ENCODE data around the gene LRBA.

Gene LRBA

GRCh38 chr4:150821641-150822040 is 193.4 kb downstream of the LRBA start:
- no peak overlapping the region for H3K27ac Mint-ChIP-seq
- H3K36me3 Mint-ChIP-seq (ENCODE audit: low read depth), result peaks cover 61% of the 10 kb centered on the region
- H3K27me3 Mint-ChIP-seq, result no peaks in the 10 kb centered on the region
- H3K4me1 Mint-ChIP-seq (ENCODE audit: low read depth), result peaks cover 31% of the 10 kb centered on the region
- peaks cover 2% of the 10 kb centered on the region for H3K9me3 Mint-ChIP-seq
- DNase-seq, result no peak
- no peak overlapping the region for H3K4me3 Mint-ChIP-seq

- H3K27me3 Mint-ChIP-seq, result no peaks in the 10 kb centered on the region
- peaks cover 29% of the 10 kb centered on the region for H3K4me1 Mint-ChIP-seq (ENCODE audit: low read depth)
- H3K4me3 Mint-ChIP-seq, result no peak overlapping the region
- peaks cover 56% of the 10 kb centered on the region for H3K36me3 Mint-ChIP-seq (ENCODE audit: low read depth)
- DNase-seq, result no peak
- no peak overlapping the region for H3K27ac Mint-ChIP-seq
- peaks cover 2% of the 10 kb centered on the region for H3K9me3 Mint-ChIP-seq
Measured at GRCh38 chr4:150820409-150820808, 194.7 kb downstream of the LRBA start.

GRCh38 chr4:150818661-150819060 is 196.4 kb downstream of the LRBA start:
- DNase-seq, result no peak

GRCh38 chr4:150817804-150818528 is 197.1 kb downstream of the LRBA start:
- Mint-ChIP-seq H3K36me3 (ENCODE audit: low read depth) (peaks cover 49% of the 10 kb centered on the region), H3K4me1 (ENCODE audit: low read depth) (peaks cover 23% of the 10 kb centered on the region), H3K27ac (no peak overlapping the region), H3K9me3 (peaks cover 2% of the 10 kb centered on the region), H3K4me3 (no peak overlapping the region), H3K27me3 (no peaks in the 10 kb centered on the region)
- DNase-seq, result no peak

More at GRCh38 chr4:150818661-150819060, 196.4 kb downstream of the LRBA start:
- no peaks in the 10 kb centered on the region for H3K27me3 Mint-ChIP-seq
- H3K4me3 Mint-ChIP-seq, result no peak overlapping the region
- H3K36me3 Mint-ChIP-seq (ENCODE audit: low read depth), result peaks cover 49% of the 10 kb centered on the region
- H3K4me1 Mint-ChIP-seq (ENCODE audit: low read depth), result peaks cover 23% of the 10 kb centered on the region
- H3K27ac Mint-ChIP-seq, result no peak overlapping the region
- peaks cover 2% of the 10 kb centered on the region for H3K9me3 Mint-ChIP-seq

GRCh38 chr4:150817017-150817416 is 198.1 kb downstream of the LRBA start:
- H3K4me3 Mint-ChIP-seq, result no peak overlapping the region

GRCh38 chr4:150816491-150816890 is 198.6 kb downstream of the LRBA start:
- no peak overlapping the region for H3K4me3 Mint-ChIP-seq
- no peak for DNase-seq

More at GRCh38 chr4:150817017-150817416, 198.1 kb downstream of the LRBA start:
- Mint-ChIP-seq H3K9me3 (peaks cover 2% of the 10 kb centered on the region), H3K27me3 (no peaks in the 10 kb centered on the region), H3K4me1 (ENCODE audit: low read depth) (peaks cover 23% of the 10 kb centered on the region), H3K36me3 (ENCODE audit: low read depth) (peaks cover 57% of the 10 kb centered on the region), H3K27ac (no peak overlapping the region)
- DNase-seq, result no peak

GRCh38 chr4:150814873-150815272 is 200.2 kb downstream of the LRBA start:
- H3K4me3 Mint-ChIP-seq, result no peak overlapping the region
- DNase-seq, result no peak
- H3K36me3 Mint-ChIP-seq (ENCODE audit: low read depth), result peaks cover 71% of the 10 kb centered on the region

More at GRCh38 chr4:150816491-150816890, 198.6 kb downstream of the LRBA start:
- H3K27ac Mint-ChIP-seq, result no peak overlapping the region
- H3K4me1 Mint-ChIP-seq (ENCODE audit: low read depth), result peaks cover 19% of the 10 kb centered on the region
- peaks cover 58% of the 10 kb centered on the region for H3K36me3 Mint-ChIP-seq (ENCODE audit: low read depth)
- peaks cover 2% of the 10 kb centered on the region for H3K9me3 Mint-ChIP-seq
- H3K27me3 Mint-ChIP-seq, result no peaks in the 10 kb centered on the region

GRCh38 chr4:150805183-150806025 is 209.7 kb downstream of the LRBA start:
- no peaks in the 10 kb centered on the region for H3K9me3 Mint-ChIP-seq
- H3K36me3 Mint-ChIP-seq (ENCODE audit: low read depth), result peaks cover 70% of the 10 kb centered on the region
- no peaks in the 10 kb centered on the region for H3K27me3 Mint-ChIP-seq
- no peak overlapping the region for H3K4me3 Mint-ChIP-seq
- H3K4me1 Mint-ChIP-seq (ENCODE audit: low read depth), result peaks cover 9% of the 10 kb centered on the region
- no peak for DNase-seq
- H3K27ac Mint-ChIP-seq, result no peak overlapping the region

More at GRCh38 chr4:150814873-150815272, 200.2 kb downstream of the LRBA start:
- no peaks in the 10 kb centered on the region for H3K27me3 Mint-ChIP-seq
- peaks cover 19% of the 10 kb centered on the region for H3K4me1 Mint-ChIP-seq (ENCODE audit: low read depth)
- H3K9me3 Mint-ChIP-seq, result peaks cover 2% of the 10 kb centered on the region
- H3K27ac Mint-ChIP-seq, result no peak overlapping the region

GRCh38 chr4:150801833-150802232 is 213.3 kb downstream of the LRBA start:
- Mint-ChIP-seq H3K4me1 (ENCODE audit: low read depth) (peaks cover 7% of the 10 kb centered on the region), H3K27ac (no peak overlapping the region), H3K27me3 (no peaks in the 10 kb centered on the region), H3K9me3 (no peaks in the 10 kb centered on the region), H3K4me3 (no peak overlapping the region), H3K36me3 (ENCODE audit: low read depth) (peaks cover 66% of the 10 kb centered on the region)
- DNase-seq, result no peak

GRCh38 chr4:150799207-150799606 is 215.9 kb downstream of the LRBA start:
- Mint-ChIP-seq H3K4me3 (no peak overlapping the region), H3K27me3 (no peaks in the 10 kb centered on the region), H3K9me3 (no peaks in the 10 kb centered on the region), H3K27ac (no peak overlapping the region), H3K4me1 (ENCODE audit: low read depth) (peaks cover 4% of the 10 kb centered on the region), H3K36me3 (ENCODE audit: low read depth) (peaks cover 58% of the 10 kb centered on the region)
- no peak for DNase-seq

- Mint-ChIP-seq H3K9me3 (no peaks in the 10 kb centered on the region), H3K27me3 (no peaks in the 10 kb centered on the region), H3K4me1 (ENCODE audit: low read depth) (no peaks in the 10 kb centered on the region), H3K27ac (no peak overlapping the region), H3K36me3 (ENCODE audit: low read depth) (peaks cover 38% of the 10 kb centered on the region), H3K4me3 (no peak overlapping the region)
- no peak for DNase-seq
Measured at GRCh38 chr4:150794706-150795105, 220.4 kb downstream of the LRBA start.

- Mint-ChIP-seq H3K36me3 (ENCODE audit: low read depth) (peaks cover 17% of the 10 kb centered on the region), H3K27me3 (no peaks in the 10 kb centered on the region), H3K4me3 (no peak overlapping the region), H3K9me3 (no peaks in the 10 kb centered on the region), H3K27ac (no peak overlapping the region), H3K4me1 (ENCODE audit: low read depth) (no peaks in the 10 kb centered on the region)
- no peak for DNase-seq
Measured at GRCh38 chr4:150789864-150790263, 225.2 kb downstream of the LRBA start.

- Mint-ChIP-seq H3K9me3 (no peaks in the 10 kb centered on the region), H3K4me3 (no peak overlapping the region), H3K27ac (no peak overlapping the region), H3K27me3 (no peaks in the 10 kb centered on the region), H3K4me1 (ENCODE audit: low read depth) (no peaks in the 10 kb centered on the region), H3K36me3 (ENCODE audit: low read depth) (peaks cover 23% of the 10 kb centered on the region)
- no peak for DNase-seq
Measured at GRCh38 chr4:150784939-150785338, 230.1 kb downstream of the LRBA start.

GRCh38 chr4:150784305-150784704 is 230.8 kb downstream of the LRBA start:
- no peak overlapping the region for H3K4me3 Mint-ChIP-seq
- DNase-seq, result no peak
- H3K4me1 Mint-ChIP-seq (ENCODE audit: low read depth), result no peaks in the 10 kb centered on the region
- H3K27me3 Mint-ChIP-seq, result no peaks in the 10 kb centered on the region
- no peaks in the 10 kb centered on the region for H3K9me3 Mint-ChIP-seq
- H3K36me3 Mint-ChIP-seq (ENCODE audit: low read depth), result peaks cover 22% of the 10 kb centered on the region
- no peak overlapping the region for H3K27ac Mint-ChIP-seq

- Mint-ChIP-seq H3K9me3 (no peaks in the 10 kb centered on the region), H3K4me1 (ENCODE audit: low read depth) (no peaks in the 10 kb centered on the region), H3K4me3 (no peak overlapping the region), H3K36me3 (ENCODE audit: low read depth) (peaks cover 24% of the 10 kb centered on the region), H3K27me3 (no peaks in the 10 kb centered on the region), H3K27ac (no peak overlapping the region)
- no peak for DNase-seq
Measured at GRCh38 chr4:150782921-150783320, 232.2 kb downstream of the LRBA start.
